Panc1 (cell line): ENCODE results near the gene BARX1.

Experiments
- TCF7L2 ChIP-seq: IDR thresholded peaks from 2 replicates; pipeline ENCODE4 v1.6.1; 2011; ENCODE audit warnings: mild to moderate bottlenecking, low read depth, low read length, inconsistent platforms
- TF ChIP-seq, protein P1 (sequence below): fragments of 450-650 bp; IDR thresholded peaks from 2 replicates; pipeline ENCODE4 v1.5.1; 2017; ENCODE audit warnings: mild to moderate bottlenecking

DNA sequence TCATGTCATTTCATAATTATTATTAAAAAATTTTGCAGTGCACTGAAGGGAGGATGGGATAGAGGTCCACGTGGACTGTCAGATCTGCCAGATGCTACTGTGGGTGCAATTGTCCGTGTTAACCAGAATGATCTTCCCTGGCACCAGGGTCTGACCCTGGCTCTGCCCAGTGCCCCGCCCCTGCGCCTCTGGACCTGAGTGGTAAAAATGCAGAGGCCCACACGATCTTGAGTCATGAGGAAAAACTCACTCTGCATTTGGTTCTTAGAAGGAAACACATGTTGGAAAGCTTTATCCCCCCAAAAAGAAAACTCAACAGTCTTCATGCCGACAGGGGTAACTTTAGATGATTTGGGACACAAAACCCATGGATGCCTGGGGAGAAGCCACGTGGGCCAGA, 20.1 kb upstream of the BARX1 start:
- TF ChIP-seq, protein P1, sequence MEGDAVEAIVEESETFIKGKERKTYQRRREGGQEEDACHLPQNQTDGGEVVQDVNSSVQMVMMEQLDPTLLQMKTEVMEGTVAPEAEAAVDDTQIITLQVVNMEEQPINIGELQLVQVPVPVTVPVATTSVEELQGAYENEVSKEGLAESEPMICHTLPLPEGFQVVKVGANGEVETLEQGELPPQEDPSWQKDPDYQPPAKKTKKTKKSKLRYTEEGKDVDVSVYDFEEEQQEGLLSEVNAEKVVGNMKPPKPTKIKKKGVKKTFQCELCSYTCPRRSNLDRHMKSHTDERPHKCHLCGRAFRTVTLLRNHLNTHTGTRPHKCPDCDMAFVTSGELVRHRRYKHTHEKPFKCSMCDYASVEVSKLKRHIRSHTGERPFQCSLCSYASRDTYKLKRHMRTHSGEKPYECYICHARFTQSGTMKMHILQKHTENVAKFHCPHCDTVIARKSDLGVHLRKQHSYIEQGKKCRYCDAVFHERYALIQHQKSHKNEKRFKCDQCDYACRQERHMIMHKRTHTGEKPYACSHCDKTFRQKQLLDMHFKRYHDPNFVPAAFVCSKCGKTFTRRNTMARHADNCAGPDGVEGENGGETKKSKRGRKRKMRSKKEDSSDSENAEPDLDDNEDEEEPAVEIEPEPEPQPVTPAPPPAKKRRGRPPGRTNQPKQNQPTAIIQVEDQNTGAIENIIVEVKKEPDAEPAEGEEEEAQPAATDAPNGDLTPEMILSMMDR, result no peak
- no peak for TF ChIP-seq TCF7L2
